NCI-H226 (cell line): ENCODE data around the gene EXT2.

Experiments
- DNase-seq: peaks from one replicate; pipeline ENCODE4 v3.0.0-alpha.2; 2015

EXT2 gene

DNA sequence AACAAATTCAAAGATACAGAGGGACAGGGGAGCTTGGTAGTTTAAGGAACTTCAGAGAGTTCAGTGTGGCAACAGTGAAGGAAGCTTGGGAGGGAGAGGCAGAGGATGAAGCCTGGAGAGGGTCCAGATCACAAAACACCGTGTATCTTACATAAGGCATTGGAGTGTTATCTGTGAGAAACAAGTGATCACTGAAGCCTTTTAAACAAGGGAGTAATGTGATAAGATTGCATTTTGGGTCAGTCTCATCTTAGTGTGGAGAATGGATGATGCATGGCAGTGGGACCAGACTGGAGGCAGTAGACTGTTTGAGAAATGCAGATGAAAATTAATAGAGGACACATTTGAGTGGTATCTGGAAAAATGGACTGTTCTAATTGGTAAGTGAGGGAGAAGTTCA lies 79.4 kb downstream of the EXT2 start:
- no peak for DNase-seq

DNA sequence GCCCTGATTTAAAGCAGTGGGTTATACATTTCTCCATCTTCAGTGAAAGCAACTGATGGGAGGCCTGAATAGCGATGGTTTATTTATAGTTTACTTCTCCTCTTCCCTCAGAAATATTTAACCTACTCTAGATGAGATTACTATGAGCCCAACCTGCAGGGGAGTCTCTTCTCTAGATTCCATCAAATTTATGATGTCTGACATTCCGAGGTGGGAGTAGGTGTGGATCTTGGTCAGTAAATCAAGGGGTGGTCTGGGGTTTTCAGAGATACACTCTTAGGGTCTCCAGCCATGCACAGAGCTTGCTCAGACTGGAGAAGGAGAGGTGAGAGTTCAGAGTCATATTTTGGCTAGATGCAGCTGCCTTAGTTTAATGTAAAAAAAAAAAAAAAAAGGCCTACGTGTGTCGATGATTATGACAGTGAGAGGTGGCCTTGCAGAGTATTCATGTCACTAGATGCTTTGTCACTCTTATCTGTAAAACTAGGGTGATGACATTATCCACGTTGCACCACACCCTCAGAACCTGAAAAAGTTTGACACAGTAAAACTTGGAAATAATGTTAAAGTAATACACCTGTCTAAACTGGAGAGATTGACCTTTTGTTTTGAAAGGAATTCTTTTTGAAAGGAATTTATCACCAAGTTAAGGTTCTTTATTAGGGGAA lies 81.2 kb downstream of the EXT2 start:
- no peak for DNase-seq

DNA sequence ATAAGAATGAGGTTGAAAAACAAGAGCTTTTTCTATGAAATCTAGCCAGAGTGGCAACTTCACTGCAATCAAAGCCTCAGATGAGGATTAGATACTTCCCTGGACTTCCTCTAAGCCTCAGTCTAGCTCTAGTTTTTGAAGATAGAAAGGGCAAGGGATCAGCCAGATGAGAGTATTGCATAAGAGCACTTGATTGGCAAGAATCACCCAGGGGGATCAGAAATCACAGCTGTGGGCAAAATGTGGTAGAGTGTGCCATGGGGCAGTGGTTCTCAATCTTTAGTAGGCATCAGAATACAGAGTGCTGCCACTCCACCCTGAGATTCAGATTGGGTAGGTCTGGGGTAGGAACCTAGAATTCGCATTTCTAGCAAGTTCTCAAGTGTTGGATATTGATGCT lies 82.4 kb downstream of the EXT2 start:
- DNase-seq: no peak

DNA sequence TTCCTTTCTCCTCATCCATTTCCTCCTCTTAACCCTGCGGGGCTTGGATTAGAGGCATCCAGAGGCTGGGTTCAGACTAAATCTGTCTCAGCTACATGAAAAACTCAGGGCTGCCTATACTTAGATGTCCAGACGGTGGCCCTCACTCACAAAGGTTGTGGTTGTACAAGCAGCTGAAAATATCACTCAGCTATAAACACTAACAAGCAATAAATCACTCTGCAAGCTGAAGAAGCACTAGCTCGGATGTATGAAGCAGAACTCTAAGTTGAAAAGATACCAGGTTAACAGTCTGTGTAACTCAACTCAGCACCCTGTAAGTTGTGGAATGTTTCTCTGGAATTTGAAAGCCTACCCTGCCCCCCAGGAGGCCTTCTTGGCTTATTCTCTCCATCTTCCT lies 82.9 kb downstream of the EXT2 start:
- peak; percentile 60 for DNase-seq

DNA sequence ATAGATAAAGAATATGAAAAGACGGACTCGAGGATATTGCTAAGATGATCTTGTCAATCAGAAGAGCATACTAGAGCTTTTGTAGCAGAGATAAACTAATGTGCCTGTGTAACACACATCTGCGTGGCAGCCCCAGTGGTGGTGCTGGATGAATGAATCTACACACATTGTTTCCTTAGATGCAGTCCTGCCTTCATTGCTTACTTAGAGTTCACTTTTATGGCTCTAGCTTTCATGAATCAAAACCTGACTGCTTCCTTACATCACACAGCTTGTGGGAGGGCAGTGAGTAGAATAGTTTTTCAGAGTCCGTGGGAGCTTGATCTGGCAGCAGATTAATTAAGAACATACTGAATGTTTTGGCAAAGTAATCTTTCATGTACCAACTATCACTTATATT lies 83.7 kb downstream of the EXT2 start:
- DNase-seq: no peak

DNA sequence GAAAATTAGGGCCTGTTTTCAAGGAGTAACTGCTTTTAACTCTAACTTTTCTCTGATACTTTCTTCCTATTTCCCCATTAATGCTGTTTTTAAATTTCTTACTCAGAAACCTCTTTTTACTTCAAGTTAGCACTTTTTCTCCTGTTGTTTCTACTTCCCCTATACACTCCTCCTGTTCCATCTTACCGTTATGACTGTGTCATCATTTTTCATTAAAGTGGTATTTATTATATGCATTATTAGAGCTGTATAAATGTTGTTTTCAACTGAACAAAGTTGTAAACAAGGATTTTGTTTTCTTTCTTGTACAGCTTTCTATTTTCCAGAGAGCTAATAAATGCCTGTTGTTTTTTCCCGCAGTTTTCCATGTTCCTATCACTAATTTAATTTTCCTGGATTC lies 84.6 kb downstream of the EXT2 start:
- no peak for DNase-seq

DNA sequence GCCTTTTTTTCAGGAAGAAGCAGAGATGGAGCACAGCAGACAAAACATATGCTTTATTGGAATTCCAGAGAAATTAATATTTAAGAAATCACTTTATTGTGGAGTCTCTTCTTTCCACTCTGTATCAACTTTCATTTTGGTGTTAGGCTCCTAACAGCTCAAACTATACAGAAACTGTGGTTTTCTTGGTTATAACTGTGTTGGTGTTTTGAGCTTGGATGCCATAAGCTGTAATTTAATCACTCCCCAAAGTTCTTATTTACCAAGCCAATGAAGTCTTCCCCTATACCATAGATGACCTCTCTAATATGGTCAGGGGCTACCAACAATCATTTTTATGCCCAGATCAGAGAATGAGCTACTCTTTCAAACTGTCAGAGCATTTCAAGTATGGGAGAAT lies 90.0 kb downstream of the EXT2 start:
- DNase-seq: no peak

DNA sequence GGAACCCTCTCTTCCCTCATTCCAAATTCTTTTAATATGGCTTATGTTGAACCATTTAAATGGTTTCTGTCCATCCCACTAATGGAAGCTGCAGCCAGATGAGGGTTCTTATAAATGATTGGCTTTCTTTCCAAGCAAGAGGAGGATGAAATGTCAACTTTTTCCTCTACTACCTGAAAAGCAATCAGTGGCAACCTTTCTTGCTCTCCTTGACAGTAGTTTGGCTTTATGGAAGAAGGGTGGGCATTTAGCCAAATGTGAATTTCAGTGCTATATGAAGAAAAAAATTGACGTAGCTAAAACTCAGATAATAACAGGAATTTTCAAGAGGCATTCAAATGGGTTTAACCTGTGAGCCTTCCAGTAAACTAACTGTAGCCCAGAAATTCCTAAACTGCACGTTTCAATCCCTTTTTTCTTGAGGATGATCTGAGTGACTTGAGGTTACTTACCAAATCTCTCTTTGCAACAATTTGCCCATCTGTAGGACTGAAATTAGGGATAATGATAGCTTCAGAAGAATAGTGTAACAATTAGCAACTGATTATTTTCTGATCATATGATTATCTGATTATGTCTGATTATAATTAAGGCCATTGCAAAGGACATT lies 90.9 kb downstream of the EXT2 start:
- DNase-seq: no peak

DNA sequence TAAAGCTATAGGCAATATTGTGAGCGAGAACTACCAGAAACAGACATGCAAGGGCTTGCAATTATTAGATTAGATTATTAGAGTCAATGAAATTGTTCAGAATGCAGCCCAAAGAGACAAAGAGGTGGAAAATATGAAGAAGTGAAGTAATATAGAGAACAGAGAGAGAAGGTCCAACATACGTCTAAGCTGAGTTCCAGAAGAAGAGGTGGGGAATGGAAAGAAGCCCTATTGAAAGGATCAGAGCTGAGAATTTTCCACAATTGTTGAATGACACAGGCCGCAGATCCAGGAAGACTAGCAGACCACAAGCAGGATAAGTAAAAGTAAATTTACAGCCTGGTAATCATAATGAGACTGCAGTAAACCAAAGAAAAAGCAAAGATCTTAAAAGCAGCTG lies 93.2 kb downstream of the EXT2 start:
- DNase-seq: no peak

DNA sequence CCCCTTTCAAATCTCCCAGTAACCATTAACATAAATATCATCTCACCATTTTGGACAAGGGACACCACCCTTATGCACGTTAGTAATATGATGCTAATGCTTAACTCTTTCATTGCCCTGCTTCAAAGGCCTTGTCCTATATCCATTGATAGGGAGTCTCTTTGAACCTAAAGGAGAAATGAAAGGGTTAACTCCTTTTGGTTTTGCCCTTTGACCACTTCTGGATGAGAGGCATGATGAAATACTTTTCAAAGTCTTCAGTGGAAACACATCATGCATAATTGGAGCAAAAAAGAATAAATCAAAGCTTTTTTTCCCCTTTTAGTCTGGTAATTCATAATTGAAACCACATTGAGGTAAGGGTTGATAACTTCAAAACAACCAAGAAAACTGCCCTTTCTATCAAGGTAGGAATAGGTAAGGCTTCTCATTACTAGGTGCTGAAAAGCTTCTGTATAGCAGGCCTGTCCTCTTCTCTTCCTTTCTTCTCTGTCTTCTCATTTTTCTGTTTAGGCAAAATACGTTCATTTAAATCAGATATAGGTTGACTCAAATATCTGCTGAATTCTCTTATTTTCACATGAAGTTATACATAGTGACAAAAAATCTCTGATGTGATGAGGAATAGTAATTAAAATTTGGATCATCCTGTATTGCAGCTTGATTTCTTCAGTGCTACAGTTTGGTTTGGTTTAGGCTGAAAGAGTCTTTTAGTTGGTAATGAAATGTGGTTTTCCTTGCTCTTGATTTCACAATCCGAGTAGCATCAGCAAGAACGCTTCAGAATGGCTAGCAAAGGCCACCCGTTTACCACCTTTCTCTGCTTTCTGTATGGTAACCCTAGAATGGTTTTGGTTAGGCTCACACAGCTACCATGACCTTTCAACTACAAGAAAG lies 94.8 kb downstream of the EXT2 start:
- DNase-seq: no peak

DNA sequence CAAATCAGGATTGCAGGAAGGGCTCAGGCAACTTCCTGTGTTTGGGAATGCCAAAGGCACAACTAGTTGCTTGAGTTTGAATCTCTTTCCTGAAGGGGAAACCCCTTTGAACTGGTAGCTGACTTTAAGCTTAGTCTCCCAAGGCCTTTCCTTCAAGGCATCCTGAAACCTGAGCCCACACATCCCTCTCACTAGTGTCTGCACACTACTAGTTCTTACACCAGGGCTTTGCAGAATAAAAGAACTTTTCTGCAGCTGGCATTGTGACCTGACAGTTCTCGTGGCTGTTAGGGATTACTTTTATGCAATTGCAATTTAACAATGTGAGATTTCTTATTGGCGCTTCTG lies 95.4 kb downstream of the EXT2 start:
- peak; percentile 46 for DNase-seq

DNA sequence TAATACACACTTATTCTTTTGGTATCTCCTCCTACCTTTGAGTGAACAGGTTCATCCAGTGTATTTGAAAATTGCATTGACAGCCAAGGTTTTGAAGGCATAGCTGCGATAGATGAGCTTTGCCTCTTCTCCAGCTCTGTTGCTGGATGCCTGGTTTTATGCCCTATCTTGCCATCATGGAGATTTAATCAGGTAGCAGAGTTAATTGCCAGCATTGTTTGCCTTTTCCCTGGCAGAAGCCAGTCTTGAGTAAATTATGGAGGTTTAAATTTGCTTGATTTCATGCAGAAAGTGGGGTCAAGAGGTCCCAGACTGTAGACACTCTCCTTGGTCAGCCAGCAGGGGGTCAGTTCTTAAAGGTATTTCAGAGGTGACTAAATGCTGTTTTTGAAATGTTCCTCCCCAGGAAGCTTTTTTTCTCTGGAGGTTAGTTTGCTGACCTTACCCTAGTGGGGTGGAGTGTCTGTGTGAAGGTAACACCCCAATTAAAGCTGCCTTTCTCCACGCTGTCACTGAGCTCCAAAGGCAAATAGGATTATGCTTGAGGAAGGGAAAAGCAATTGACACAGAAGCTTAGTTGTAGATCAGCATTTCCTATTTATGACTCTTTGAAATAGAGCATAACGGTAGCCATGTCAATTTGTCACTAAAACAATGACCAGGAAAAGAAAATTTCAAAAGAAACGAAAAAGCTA lies 96.0 kb downstream of the EXT2 start:
- no peak for DNase-seq

DNA sequence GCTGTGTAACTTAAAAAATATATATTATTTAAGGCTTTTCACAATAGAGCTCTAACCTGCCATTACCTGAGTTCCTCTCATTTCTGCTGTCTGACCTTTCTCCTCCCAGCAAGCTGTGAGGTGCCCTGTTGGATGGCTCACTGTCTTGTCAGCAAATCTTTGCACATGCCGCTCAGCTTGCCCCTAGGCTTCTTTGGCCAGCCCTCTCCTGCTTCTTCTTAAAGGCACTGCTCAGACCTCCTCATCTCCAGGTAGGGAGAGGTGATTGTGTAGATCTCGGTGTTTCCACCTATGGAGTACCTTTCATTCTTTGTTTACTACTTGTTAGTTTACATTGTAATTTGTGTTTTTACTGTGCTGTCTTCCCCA lies 96.5 kb downstream of the EXT2 start:
- DNase-seq: no peak

DNA sequence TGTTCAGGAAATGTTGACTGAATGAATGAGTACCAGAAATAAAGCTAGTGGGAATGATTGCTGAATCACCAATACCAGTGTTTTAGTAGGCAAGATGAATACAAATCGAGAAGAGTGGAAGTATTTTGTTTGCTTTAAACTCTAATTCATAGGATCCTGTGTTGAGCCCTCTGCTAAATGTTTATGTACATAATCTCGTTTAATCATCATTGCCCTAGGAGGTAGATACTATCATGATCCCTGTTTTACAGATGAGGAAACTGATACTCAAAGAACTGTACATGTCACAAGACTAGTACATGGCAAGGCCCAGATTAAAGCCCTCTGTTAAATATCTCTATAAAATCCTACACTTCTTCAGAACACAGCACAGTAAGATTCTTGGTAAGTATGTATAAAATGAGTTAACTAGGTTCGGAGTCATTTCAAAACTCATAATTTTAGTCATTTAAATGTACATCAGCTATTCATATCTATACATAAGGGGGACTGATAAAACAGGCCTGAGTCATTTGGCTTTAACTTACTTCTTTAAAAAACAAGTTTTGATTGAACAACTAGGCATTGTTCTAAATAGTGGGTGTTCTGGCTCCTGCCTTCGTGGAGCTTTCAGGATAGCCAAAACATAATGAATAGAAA lies 97.1 kb downstream of the EXT2 start:
- DNase-seq: no peak

DNA sequence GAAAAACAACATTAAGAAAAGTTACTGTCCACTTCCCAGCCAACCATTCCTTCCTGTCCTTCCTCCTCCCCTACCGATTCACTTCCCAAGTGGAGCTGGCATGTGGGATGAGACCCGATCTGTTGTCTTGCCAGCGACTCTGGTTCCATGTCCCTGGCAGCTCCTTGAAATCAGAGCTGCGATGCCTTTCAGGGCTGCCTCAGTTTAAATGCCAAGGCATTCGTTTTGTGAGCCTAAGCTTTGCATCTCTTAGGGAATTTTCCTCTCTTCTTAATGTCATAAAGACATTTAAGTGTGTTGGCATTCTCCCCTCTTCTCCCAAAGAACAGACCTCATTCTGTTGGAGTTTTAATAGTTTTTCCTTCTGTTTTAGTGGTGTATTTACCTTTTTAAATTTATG lies 98.4 kb downstream of the EXT2 start:
- DNase-seq: no peak

DNA sequence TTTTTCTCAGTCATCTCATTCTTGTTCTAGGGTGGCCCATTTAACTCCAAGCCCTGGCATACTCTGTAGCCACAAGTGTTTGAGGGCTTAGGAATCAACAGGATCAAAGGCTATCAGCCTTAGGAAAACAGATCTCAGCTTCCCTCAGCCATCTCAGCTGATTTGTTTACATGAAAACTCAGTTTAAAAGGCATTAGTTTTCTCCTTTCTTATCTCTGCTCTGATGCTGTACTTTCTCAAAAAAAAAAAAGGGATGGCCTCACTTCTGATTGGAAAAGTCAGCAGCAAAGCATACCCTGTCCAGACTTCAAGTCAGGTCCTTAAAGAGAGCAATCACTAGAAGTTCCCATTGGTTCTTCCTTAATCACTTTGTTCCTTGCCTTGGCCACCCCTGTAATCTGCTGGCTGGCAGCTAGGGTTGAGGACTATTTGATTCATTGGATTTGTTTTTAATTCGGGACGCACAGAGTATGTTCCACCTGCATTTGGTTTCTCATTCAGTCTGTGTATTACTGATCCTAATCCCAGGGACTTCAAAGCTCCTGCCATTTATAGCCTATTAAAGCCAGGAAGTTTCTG lies 102.8 kb downstream of the EXT2 start:
- DNase-seq: no peak

DNA sequence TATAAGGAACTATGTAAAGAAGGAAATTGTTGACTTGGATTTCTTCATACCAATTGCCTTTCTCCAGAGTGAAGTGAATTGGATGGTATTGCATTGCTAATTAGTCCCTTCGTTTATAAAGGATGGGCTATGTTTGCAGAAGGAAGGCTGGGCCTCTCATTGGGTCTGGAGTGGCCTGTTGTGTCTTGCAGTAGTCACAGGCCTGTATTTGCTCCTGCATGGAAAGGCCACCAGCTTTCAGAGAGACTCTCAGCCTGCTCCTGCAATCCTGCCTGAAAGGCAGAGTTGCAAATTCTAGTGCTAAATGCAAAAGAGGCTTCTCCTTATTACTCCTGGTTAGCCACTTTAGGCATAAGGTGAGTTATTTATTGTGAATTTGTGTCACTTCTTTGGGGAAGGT lies 103.8 kb downstream of the EXT2 start:
- no peak for DNase-seq

DNA sequence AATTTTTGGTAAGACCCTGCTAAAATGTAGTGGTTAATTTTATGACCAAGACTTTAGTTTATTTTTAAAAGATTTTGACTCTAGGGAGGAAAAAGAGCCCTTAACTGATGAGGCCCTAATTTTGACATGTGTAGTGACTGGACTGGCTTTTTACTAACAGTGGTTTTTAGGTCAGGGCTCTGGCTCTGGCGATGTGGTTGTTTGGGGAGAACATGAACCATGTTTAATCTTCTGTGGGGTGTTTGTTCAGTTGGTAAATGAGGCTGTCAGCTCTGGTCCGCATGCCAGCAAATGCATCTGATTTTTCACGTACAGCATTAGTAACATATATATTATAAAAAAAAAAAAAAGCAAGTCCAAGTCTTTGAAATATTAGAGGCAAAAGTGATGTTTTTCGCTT lies 104.3 kb downstream of the EXT2 start:
- DNase-seq: no peak

DNA sequence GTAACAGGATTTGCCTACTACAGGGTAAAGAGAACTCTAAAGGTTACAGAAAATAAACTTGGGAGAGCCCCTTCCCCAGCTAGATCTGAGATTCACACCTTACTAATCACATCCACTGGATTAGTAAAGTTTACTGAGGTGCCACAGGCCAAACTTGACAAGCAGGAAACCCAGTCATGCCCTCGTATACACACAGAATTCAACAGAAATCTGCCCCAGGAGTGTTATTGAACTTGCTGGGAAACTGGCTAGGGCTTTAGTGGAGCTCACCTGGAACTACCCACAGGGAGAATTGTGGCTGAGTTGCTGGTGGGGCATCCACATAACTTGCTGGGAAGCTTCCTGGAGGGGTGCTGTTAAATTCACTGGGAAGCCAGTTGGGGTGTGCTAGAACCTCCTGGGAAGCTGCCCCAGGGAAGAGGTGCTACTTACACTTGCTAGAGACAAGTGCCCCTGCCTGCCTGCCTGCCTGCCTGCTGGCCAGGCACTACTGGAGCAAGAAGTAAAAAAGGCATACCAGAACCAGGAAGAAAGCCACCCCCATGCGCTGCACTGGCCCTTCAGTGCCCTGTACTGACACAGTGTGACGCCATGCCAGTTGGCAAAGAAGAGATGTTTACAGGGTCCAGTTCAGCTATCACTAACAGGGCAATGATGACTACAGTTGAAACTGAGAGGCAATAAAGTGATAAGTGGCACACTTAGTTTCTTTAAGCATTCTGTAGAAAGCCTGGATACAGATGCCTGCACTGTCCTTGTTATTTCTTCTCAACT lies 108.0 kb downstream of the EXT2 start:
- no peak for DNase-seq

DNA sequence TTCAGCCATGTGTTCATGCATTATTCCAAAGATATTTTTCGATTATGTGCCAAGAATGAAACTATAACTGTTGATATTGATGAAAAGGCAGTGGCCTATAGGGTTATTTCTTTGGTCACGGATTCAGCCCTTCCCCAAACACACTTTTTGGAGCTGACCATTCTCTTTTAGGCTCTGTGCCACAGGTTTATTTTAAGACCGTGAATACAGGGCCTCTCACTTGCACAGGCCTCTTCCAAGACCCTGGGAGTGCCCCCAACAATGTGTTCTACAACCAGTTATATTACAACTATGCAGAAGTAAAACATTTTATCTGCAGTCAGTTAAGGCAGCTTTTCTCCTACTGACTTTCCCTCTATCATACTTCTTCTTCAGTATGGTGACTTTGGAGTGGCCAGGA lies 109.9 kb downstream of the EXT2 start:
- DNase-seq: no peak

DNA sequence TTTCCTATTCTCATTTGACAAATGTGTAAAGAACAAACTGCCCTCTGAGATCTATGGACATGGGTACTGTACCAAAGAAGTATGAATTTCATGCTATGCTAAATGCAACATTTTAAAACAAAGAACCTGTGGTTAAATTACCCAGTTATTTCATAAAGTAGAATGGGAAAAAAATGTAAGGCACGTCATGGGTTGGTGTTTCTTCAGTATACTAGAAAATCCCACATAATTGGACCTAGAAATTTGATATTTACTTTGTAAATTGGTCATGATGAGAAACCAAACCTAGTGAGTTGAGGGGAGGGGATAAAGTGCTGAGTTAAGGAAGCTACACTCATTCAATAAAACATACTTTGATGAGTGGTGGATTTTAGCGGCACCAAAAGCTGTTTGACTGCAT lies 110.4 kb downstream of the EXT2 start:
- DNase-seq: no peak

DNA sequence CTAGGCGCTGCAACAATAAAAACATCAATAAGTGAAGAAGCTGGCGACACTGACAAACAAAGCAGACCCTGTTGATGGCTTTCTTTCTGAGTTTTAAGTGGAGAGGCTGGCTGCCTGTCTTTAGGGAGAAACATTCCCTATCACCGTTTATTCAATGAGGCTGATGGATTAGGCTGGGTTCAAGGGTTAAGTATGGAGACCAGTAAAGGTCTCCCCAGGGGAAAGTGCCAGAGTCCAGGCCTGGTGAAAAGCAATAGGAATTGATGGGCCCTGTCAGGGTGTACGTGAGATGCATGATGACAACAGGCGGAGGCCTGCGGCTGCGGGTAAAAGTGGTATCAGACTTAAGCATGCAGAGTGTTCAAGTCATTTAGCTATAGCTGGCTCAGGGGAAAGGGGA lies 111.8 kb downstream of the EXT2 start:
- no peak for DNase-seq
